Measurements from ENCODE around the gene SH3PXD2B. TPM values are rescaled to one million over a fixed set of nuclear protein-coding genes. Genes with fewer than 3 reads are reported as not detected.

Gene SH3PXD2B
- total and polyA plus RNA-seq, 2 of the 4 experiments (the other 2 are of a cell fraction), result 8.2 to 14.4 TPM

DNA sequence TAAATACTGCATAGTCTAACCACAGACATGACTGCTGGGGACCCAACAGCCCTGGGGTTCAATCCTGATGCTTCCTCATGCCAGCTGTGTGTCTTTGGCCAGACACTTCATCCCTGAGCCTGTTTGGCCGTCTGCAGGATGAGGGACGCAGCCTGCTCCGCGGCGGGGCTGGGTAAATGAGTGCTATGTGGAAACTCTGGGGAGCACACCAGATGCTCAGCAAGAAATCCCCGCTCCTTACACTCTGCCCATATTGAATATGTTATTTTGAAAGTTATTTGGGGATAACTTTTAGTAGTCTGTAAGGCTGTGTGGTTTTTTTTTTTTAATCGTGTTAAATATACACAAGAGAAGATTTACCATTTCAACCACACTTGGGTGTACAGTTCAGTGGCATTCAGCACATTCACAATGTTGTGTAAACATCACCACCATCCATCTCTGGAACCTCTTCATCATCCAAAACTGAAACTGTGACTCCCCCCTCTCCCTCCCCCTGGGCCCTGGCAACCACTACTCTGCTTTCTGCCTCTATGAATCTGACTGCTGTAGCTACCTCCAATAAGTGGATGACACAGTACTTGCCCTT lies 42.7 kb downstream of the SH3PXD2B start:
- in situ Hi-C loops (cut with MboI; ENCODE audit: low sequenced_read_pairs), result no loop called here

More for the DNA sequence above, 42.7 kb downstream of the SH3PXD2B start:
- Histone ChIP-seq H3K9me3 (ENCODE audit: control insufficient read depth, insufficient read depth, low read length) (no peaks in the 10 kb centered on the region), H2AK5ac (ENCODE audit: low read depth, low read length) (peak overlapping the region; percentile 49; the same call in 1 of the 2 replicates), H3K4ac (ENCODE audit: low read depth, low read length) (peak overlapping the region; percentile 6; the same call in 1 of the 2 replicates), H3K4me2 (ENCODE audit: low read depth, low read length) (no peak overlapping the region; the same call in 1 of the 2 replicates), H3K9me1 (ENCODE audit: insufficient read depth, low read length) (peaks cover 40% of the 10 kb centered on the region), H3K36me3 (ENCODE audit: control insufficient read depth, insufficient read depth, low read length) (peaks cover 6% of the 10 kb centered on the region; the same call in 1 of the 2 replicates), H2BK5ac (ENCODE audit: low read depth, low read length, poor library complexity, severe bottlenecking) (no peak overlapping the region), H4K8ac (ENCODE audit: low read depth in 2 of 2, low read length in 2 of 2) (no peak overlapping the region), H3K79me1 (ENCODE audit: low read depth in 1 of 2, low read length in 2 of 2) (peaks cover 0 to 64% of the 10 kb centered on the region in 2 experiments; a peak in 2 of 4 replicates), H3K4me3 (ENCODE audit: insufficient read depth, low read depth, low read length) (no peak overlapping the region), H3K56ac (ENCODE audit: extremely low read depth, insufficient read depth, low read length) (no peak overlapping the region), H2BK120ac (ENCODE audit: low read depth, low read length) (0 out of 2 replicates have a peak overlapping the region, but pooled peaks have one; percentile 16), H3K4me1 (ENCODE audit: control insufficient read depth, insufficient read depth, low read length) (peaks cover 31% of the 10 kb centered on the region), H3K27me3 (ENCODE audit: control insufficient read depth, insufficient read depth, low read length) (no peaks in the 10 kb centered on the region), H3K9ac (ENCODE audit: low read depth, low read length) (no peak overlapping the region), H3K23ac (ENCODE audit: low read depth, low read length) (peak overlapping the region; percentile 39; the same call in 1 of the 2 replicates), H2AK9ac (replicated peaks; ENCODE audit: low read depth, low read length, poor library complexity) (peak overlapping the region; percentile 67), H4K91ac (ENCODE audit: insufficient read depth, low read depth, low read length) (no peak overlapping the region), H2BK20ac (ENCODE audit: low read depth, low read length) (no peak overlapping the region; the same call in 1 of the 2 replicates), H4K5ac (ENCODE audit: low read depth, low read length) (no peak overlapping the region), H2BK15ac (ENCODE audit: low read depth, low read length) (no peak overlapping the region; the same call in 2 of the 3 replicates), H3K18ac (ENCODE audit: low read depth, low read length) (no peak overlapping the region; the same call in 1 of the 2 replicates), H3K14ac (replicated peaks; ENCODE audit: low read depth, low read length) (no peak overlapping the region), H2AFZ (replicated peaks; ENCODE audit: low read length, poor library complexity) (no peak overlapping the region), H4K20me1 (ENCODE audit: insufficient read depth, low read length) (peaks cover 42% of the 10 kb centered on the region; the same call in 1 of the 2 replicates), H3K27ac (ENCODE audit: insufficient read depth, low read length) (peak overlapping the region; percentile 16; the same call in 1 of the 2 replicates)
- ATAC-seq (ENCODE audit: low read depth) (peak; percentile 33), DNase-seq (peak; percentile 48)
- intact Hi-C loops (cut with micrococcal nuclease) (loop anchor here (5.0 kb wide), 1 partner anchor 41 kb away; the partner anchor contains the start of gene SH3PXD2B), dilution Hi-C loops (cut with HindIII; ENCODE audit: low sequenced_read_pairs, unreplicated experiment) (no loop called here)
- BruUV-seq (replicated peaks), result no TSS peak
- ChIA-PET POLR2A (ENCODE audit: unreplicated experiment) (no interaction called here), CTCF (interaction anchor here (0.6 kb wide), 1 partner anchor 407 kb away, joined by 6 read pairs; no protein-coding TSS in a partner anchor)
- TF ChIP-seq NFE2L2 (IDR thresholded peaks at IDR 0.05; ENCODE audit: low read depth, low read length) (no peak), MXI1 (IDR thresholded peaks at IDR 0.05; ENCODE audit: borderline replicate concordance, low read depth, low read length) (no peak), SMC3 (IDR thresholded peaks at IDR 0.05; ENCODE audit: low read depth, low read length) (no peak)
- no CpG with 5 or more reads among the region's 7 CpGs for WGBS, 2 experiments (ENCODE audit: extremely low coverage in 2 of 2, insufficient read length in 1 of 2)

Measured in IMR-90 (cell line).